IPS DF 6.9 (cell line): ENCODE data around the gene TOMM40.
"Not testable (repeated sequence)": the region's sequence is repeated elsewhere in the genome, so short reads cannot be mapped to it uniquely, and the experiment has no call there.

ENCODE experiments used
- DNase-seq: peaks from one replicate; pipeline ENCODE4 v3.0.0-alpha.2; 2013; ENCODE audit warnings: low read depth, low spot score
- H3K27ac ChIP-seq: one replicate; pipeline ENCODE4 v1.5.1; 2013; ENCODE audit warnings: low read length, control low read depth
- H3K27me3 ChIP-seq: 2 replicates; pipeline ENCODE4 v1.6.1; 2013; ENCODE audit warnings: mild to moderate bottlenecking, low read length; ENCODE audit not compliant: control insufficient read depth, insufficient read depth
- H3K36me3 ChIP-seq: 2 replicates; pipeline ENCODE4 v1.6.1; 2013; ENCODE audit warnings: low read length; ENCODE audit not compliant: control insufficient read depth, insufficient read depth
- H3K4me1 ChIP-seq: 2 replicates; pipeline ENCODE4 v1.6.1; 2013; ENCODE audit warnings: low read length; ENCODE audit not compliant: control insufficient read depth, insufficient read depth
- H3K4me3 ChIP-seq: 2 replicates; pipeline ENCODE4 v1.5.1; 2013; ENCODE audit warnings: mild to moderate bottlenecking, low read length
- H3K9me3 ChIP-seq: 2 replicates; pipeline ENCODE4 v1.6.1; 2013; ENCODE audit warnings: low read length, inconsistent platforms; ENCODE audit not compliant: control insufficient read depth, insufficient read depth
- WGBS: extraction: QIAGEN DNeasy Blood & Tissue Kit; methylation state at CpG from one replicate; pipeline ENCODE4 v1.1.7; 2013; ENCODE audit warnings: mixed read lengths, missing lambda C conversion rate; ENCODE audit not compliant: insufficient read length, insufficient coverage; 5-methylcytosine and 5-hydroxymethylcytosine counted together

TOMM40 gene

DNA sequence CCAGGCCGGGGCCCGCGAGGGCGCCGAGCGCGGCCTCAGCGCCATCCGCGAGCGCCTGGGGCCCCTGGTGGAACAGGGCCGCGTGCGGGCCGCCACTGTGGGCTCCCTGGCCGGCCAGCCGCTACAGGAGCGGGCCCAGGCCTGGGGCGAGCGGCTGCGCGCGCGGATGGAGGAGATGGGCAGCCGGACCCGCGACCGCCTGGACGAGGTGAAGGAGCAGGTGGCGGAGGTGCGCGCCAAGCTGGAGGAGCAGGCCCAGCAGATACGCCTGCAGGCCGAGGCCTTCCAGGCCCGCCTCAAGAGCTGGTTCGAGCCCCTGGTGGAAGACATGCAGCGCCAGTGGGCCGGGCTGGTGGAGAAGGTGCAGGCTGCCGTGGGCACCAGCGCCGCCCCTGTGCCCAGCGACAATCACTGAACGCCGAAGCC is 17.8 kb downstream of the TOMM40 start:
- no peaks in the 10 kb centered on the region for H3K27me3 ChIP-seq
- H3K4me1 ChIP-seq, result peaks cover 4% of the 10 kb centered on the region
- H3K4me3 ChIP-seq, result no peak overlapping the region
- peaks cover 18% of the 10 kb centered on the region for H3K36me3 ChIP-seq
- no peak overlapping the region for H3K27ac ChIP-seq
- no peaks in the 10 kb centered on the region for H3K9me3 ChIP-seq
- DNase-seq, result no peak
- WGBS, result no CpG with 5 or more reads among the region's 44 CpGs

DNA sequence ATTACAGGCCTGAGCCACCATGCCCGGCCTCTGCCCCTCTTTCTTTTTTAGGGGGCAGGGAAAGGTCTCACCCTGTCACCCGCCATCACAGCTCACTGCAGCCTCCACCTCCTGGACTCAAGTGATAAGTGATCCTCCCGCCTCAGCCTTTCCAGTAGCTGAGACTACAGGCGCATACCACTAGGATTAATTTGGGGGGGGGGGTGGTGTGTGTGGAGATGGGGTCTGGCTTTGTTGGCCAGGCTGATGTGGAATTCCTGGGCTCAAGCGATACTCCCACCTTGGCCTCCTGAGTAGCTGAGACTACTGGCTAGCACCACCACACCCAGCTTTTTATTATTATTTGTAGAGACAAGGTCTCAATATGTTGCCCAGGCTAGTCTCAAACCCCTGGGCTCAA is 18.7 kb downstream of the TOMM40 start:
- DNase-seq, result no peak
- Histone ChIP-seq H3K27ac (no peak overlapping the region), H3K27me3 (no peaks in the 10 kb centered on the region), H3K4me1 (peaks cover 4% of the 10 kb centered on the region), H3K9me3 (no peaks in the 10 kb centered on the region), H3K36me3 (peaks cover 18% of the 10 kb centered on the region), H3K4me3 (no peak overlapping the region)
- no CpG with 5 or more reads among the region's 5 CpGs for WGBS

DNA sequence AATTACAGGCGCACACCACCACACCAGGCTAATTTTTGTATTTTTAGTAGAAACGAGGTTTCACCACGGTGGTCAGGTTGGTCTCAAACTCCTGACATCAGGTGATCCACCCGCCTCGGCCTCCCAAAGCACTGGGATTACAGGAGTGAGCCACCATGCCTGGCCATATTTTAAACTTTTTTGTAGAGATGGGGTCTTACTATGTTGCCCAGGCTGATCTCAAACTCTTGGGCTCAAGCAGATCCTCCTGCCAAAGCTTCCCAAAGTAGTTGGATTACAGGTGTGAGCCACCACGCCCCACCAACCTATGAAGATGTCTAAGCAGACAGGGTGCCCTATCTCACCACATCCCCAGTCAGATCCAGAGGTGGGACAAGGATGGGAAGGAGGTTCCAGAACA is 20.8 kb downstream of the TOMM40 start:
- H3K4me1 ChIP-seq, DNase-seq, H3K4me3 ChIP-seq, H3K27ac ChIP-seq, H3K27me3 ChIP-seq, H3K9me3 ChIP-seq: not testable (repeated sequence)
- no CpG with 5 or more reads among the region's 6 CpGs for WGBS
- H3K36me3 ChIP-seq, result peaks cover 18% of the 10 kb centered on the region

DNA sequence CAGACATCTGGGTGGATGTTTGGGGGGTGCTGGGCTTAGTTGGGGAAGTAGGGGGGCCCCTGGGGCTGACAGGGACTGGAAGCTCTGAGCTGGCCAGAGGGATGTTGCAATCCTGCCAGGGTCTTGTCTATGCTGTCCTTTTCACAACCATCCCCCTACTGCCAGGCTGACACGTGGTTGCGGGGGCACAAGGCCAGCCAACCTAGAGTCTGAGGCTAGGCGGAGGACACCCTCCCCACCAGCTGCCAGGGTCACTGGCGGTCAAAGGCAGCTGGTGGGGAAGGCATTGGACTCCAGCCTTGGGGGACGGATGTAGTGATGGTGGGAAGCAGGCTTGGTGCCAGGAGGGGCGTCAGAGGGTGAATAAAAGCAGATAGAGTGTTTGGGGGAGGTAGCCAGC is 21.8 kb downstream of the TOMM40 start:
- no peak for DNase-seq
- no peak overlapping the region for H3K27ac ChIP-seq
- H3K4me3 ChIP-seq, result no peak overlapping the region
- no peaks in the 10 kb centered on the region for H3K27me3 ChIP-seq
- H3K36me3 ChIP-seq, result peaks cover 14% of the 10 kb centered on the region
- peaks cover 4% of the 10 kb centered on the region; the same call in 1 of the 2 replicates for H3K4me1 ChIP-seq
- WGBS, result no CpG with 5 or more reads among the region's 6 CpGs
- no peaks in the 10 kb centered on the region for H3K9me3 ChIP-seq

DNA sequence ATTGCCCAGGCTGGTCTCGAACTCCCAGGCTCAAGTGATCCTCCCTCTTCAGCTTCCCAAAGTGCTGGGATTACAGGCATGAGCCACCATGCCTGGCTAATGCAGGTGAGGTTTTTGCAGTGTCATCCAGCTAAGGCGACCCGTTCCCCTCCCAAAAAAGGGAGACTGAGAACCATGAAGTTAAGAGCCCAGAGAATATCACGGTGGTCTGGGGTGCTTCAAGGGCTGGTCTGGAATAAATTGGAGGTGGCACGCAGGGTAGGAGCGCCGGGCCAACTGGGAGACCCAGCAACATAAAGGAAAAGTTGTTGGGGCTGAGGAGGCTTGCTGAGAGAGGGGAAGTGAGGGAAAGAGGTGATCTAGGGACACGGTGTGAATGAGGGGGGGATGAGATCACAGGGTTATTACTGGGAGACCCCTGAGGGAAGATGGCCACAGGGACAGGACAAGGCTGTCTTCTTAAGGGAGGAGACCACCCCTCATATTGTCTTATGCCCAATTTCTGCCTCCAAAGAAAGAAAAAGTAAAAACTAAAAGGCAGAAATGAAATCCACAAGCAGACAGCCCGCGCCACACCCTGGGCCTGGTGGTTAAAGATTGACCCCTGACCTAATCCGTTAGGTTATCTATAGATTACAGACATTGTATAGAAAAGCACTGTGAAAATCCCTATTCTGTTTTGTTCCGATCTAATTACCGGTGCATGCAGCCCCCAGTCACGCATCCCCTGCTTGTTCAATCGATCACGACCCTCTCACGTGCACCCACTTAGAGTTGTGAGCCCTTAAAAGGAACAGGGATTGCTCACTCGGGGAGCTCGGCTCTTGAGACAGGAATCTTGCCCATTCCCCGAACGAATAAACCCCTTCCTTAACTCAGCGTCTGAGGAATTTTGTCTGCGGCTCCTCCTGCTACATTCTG is 22.7 kb downstream of the TOMM40 start:
- not testable (repeated sequence) for H3K4me3 ChIP-seq, H3K4me1 ChIP-seq, H3K36me3 ChIP-seq, H3K9me3 ChIP-seq, DNase-seq, H3K27ac ChIP-seq, H3K27me3 ChIP-seq
- WGBS, result no CpG with 5 or more reads among the region's 23 CpGs

DNA sequence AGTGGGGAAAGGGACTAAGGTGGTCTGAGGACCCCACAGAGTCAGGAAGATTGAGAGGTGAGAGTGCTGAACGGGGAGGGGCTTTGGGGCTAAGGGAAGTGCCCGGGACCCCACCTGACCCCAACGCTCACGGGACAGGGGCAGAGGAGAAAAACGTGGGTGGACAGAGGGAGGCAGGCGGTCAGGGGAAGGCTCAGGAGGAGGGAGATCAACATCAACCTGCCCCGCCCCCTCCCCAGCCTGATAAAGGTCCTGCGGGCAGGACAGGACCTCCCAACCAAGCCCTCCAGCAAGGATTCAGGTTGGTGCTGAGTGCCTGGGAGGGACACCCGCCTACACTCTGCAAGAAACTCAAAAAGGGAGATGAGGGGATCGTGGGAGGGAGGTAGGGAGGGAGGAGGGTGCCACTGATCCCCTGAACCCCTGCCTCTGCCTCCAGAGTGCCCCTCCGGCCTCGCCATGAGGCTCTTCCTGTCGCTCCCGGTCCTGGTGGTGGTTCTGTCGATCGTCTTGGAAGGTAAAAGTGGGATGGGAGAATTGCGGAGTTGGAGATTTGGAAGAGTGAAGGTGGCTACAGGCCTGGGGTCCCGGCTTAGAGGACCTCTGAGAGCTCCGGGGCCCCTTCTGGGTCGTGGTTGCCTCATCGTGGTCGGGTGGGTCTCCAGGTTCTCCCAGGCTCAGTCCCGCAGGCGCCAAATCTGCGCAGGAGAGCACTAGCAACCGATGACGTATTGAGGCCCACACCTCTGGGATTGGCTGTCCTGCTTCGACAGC is 23.6 kb downstream of the TOMM40 start, which contains the start of gene APOC1:
TSS of gene APOC1 (plus strand) at position 176 of the 774 bp plus-strand sequence. CDS start at position 460, 284 bp downstream.
- not testable (repeated sequence) for H3K27me3 ChIP-seq, H3K36me3 ChIP-seq, H3K27ac ChIP-seq, DNase-seq, H3K4me1 ChIP-seq, H3K9me3 ChIP-seq
- no CpG with 5 or more reads among the region's 28 CpGs for WGBS
- H3K4me3 ChIP-seq, result peak within 1 kb of the TSS; percentile 52; the same call in 1 of the 2 replicates

DNA sequence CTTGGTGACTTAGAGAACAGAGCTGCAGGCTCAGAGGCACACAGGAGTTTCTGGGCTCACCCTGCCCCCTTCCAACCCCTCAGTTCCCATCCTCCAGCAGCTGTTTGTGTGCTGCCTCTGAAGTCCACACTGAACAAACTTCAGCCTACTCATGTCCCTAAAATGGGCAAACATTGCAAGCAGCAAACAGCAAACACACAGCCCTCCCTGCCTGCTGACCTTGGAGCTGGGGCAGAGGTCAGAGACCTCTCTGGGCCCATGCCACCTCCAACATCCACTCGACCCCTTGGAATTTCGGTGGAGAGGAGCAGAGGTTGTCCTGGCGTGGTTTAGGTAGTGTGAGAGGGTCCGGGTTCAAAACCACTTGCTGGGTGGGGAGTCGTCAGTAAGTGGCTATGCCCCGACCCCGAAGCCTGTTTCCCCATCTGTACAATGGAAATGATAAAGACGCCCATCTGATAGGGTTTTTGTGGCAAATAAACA is 33.2 kb downstream of the TOMM40 start:
- H3K4me1 ChIP-seq, result no peaks in the 10 kb centered on the region; the same call in 1 of the 2 replicates
- H3K27ac ChIP-seq, result no peak overlapping the region
- H3K9me3 ChIP-seq, result no peaks in the 10 kb centered on the region
- no CpG with 5 or more reads among the region's 8 CpGs for WGBS
- H3K27me3 ChIP-seq, result no peaks in the 10 kb centered on the region
- H3K36me3 ChIP-seq, result no peaks in the 10 kb centered on the region
- DNase-seq, result no peak
- H3K4me3 ChIP-seq, result no peak overlapping the region

DNA sequence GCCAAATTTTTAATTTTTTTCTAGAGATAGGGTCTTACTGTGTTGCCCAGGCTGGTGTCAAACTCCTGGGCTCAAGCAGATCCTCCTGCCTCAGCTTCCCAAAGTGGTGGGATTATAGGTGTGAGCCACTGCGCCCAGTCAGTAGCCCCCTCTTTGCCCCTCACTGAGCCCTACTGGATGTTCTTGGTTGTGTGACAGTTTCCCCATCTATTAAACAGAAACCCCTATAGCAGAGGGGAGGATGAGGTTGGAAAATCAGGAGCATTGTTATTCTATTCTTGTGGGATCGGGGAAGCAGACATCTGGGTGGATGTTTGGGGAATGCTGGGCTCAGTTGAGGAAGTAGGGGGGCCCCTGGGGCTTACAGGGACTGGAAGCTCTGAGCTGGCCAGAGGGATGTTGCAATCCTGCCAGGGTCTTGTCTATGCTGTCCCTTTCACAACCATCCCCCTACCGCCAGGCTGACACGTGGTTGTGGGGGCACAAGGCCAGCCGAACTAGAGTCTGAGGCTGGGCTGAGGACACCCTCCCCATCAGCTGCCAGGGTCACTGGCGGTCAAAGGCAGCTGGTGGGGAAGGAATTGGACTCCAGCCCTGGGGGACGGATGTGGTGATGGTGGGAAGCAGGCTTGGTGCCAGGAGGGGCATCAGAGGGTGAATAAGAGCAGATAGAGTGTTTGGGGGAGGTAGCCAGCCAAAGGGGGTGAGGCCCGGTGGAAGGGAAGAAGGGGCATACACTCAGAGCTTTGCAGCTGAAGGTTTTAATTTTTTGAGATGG is 34.2 kb downstream of the TOMM40 start:
- no CpG with 5 or more reads among the region's 8 CpGs for WGBS
- DNase-seq, result no peak
- no peaks in the 10 kb centered on the region for H3K27me3 ChIP-seq
- H3K4me1 ChIP-seq, result no peaks in the 10 kb centered on the region; the same call in 1 of the 2 replicates
- no peaks in the 10 kb centered on the region for H3K36me3 ChIP-seq
- H3K9me3 ChIP-seq, result no peaks in the 10 kb centered on the region
- H3K4me3 ChIP-seq, result no peak overlapping the region
- H3K27ac ChIP-seq, result no peak overlapping the region

DNA sequence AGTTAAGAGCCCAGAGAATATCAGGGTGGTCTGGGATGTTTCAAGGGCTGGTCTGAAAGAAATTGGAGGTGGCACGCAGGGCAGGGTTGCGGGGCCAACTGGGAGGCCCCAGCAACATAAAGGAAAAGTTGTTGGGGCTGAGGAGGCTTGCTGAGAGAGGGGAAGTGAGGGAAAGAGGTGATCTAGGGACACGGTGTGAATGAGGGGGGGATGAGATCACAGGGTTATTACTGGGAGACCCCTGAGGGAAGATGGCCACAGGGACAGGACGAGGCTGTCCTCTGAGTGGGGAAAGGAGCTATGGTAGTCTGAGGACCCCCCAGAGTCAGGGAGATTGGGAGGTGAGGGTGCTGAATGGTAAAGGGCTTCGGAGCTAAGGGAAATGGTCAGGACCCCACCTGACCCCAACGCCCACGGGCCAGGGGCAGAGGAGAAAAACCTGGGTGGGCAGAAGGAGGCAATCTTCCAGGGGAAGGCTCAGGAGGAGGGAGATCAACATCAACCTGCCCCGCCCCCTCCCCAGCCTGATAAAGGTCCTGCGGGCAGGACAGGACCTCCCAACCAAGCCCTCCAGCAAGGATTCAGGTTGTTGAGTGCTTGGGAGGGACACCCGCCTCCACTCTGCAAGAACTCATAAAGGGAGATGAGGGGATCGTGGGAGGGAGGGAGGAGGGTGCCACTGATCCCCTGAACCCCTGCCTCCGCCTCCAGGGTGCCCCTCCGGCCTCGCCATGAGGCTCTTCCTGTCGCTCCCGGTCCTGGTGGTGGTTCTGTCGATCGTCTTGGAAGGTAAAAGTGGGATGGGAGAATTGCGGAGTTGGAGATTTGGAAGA is 35.4 kb downstream of the TOMM40 start:
- not testable (repeated sequence) for H3K4me3 ChIP-seq, H3K27me3 ChIP-seq, H3K4me1 ChIP-seq, H3K9me3 ChIP-seq, H3K27ac ChIP-seq, H3K36me3 ChIP-seq, DNase-seq
- no CpG with 5 or more reads among the region's 19 CpGs for WGBS
